Activated B cell treated with CpG ODN at 0.5 μM for 24 hours (primary cell): ENCODE measurements around the gene MAML3. TPM values are rescaled to one million over a fixed set of nuclear protein-coding genes. Genes with fewer than 3 reads are reported as not detected.

ENCODE experiments used
- ATAC-seq: fragments of 200-7000 bp; cut with Tn5 transposase; one replicate; pipeline ENCODE4 v1.10.0; 2021; ENCODE audit warnings: low read depth, mild to moderate bottlenecking, moderate library complexity
- CTCF ChIA-PET: fragments of 350-600 bp; sonication (Branson Sonifier 250); formaldehyde crosslinking; loops from one replicate; lab custom pipeline; 2021; ENCODE audit warnings: antibody characterized with exemption; lab: Charles Lee
- POLR2A ChIA-PET: fragments of 350-600 bp; sonication (Branson Sonifier 250); formaldehyde crosslinking; loops from one replicate; lab custom pipeline; 2021; ENCODE audit warnings: antibody characterized with exemption; lab: Charles Lee
- DNase-seq: peaks from one replicate; pipeline ENCODE4 v3.0.0; 2022
- H3K27ac Mint-ChIP-seq: one replicate; pipeline ENCODE4 v1.8.0; 2020; ENCODE audit warnings: mixed read lengths
- H3K27me3 Mint-ChIP-seq: one replicate; pipeline ENCODE4 v1.8.0; 2021; ENCODE audit warnings: mixed read lengths
- H3K36me3 Mint-ChIP-seq: one replicate; pipeline ENCODE4 v1.8.0; 2021; ENCODE audit warnings: low read depth, mixed read lengths
- H3K4me1 Mint-ChIP-seq: one replicate; pipeline ENCODE4 v1.8.0; 2021; ENCODE audit warnings: mixed read lengths
- H3K4me3 Mint-ChIP-seq: one replicate; pipeline ENCODE4 v1.8.0; 2020; ENCODE audit warnings: mild to moderate bottlenecking, mixed read lengths
- H3K9me3 Mint-ChIP-seq: one replicate; pipeline ENCODE4 v1.8.0; 2020; ENCODE audit warnings: mixed read lengths
- CTCF ChIP-seq: fragments of 200-600 bp; IDR thresholded peaks from one replicate; pipeline ENCODE4 v1.8.0; 2022; ENCODE audit warnings: antibody characterized with exemption, mild to moderate bottlenecking
- intact Hi-C: fragments of 100-400 bp; cut with micrococcal nuclease; formaldehyde crosslinking; loops from one replicate; pipeline ENCODE4 v1.15.1; 2024
- total RNA-seq: library from RNA; stranded (reverse); gene quantifications from 2 replicates; pipeline ENCODE4 v1.2.3, GENCODE V29; 2022

Gene MAML3
- total RNA-seq, 1 donor from 2014 or later: 2.6 TPM

GRCh38 chr4:139861471-139861870 is 292.5 kb downstream of the MAML3 start:
- Mint-ChIP-seq H3K36me3 (no peaks in the 10 kb centered on the region), H3K9me3 (no peaks in the 10 kb centered on the region), H3K4me3 (no peak overlapping the region), H3K4me1 (peaks cover 3% of the 10 kb centered on the region), H3K27ac (no peak overlapping the region), H3K27me3 (peaks cover 5% of the 10 kb centered on the region)
- intact Hi-C loops: no loop called here
- POLR2A ChIA-PET: no interaction called here
- TF ChIP-seq CTCF: no peak
- ATAC-seq: no peak
- DNase-seq: no peak
- CTCF ChIA-PET: no interaction called here

- CTCF ChIA-PET: no interaction called here
Observed at GRCh38 chr4:139860435-139861024, 293.5 kb downstream of the MAML3 start.

GRCh38 chr4:139859876-139860275 is 294.1 kb downstream of the MAML3 start:
- Mint-ChIP-seq H3K4me1 (peaks cover 3% of the 10 kb centered on the region), H3K9me3 (no peaks in the 10 kb centered on the region), H3K27me3 (peaks cover 5% of the 10 kb centered on the region), H3K36me3 (no peaks in the 10 kb centered on the region), H3K27ac (no peak overlapping the region), H3K4me3 (no peak overlapping the region)
- TF ChIP-seq CTCF: no peak
- ChIA-PET POLR2A (no interaction called here), CTCF (no interaction called here)
- intact Hi-C loops: no loop called here
- no peak for ATAC-seq
- DNase-seq: no peak

More at GRCh38 chr4:139860435-139861024, 293.5 kb downstream of the MAML3 start:
- ATAC-seq (no peak), DNase-seq (no peak)
- Mint-ChIP-seq H3K36me3 (no peaks in the 10 kb centered on the region), H3K4me1 (peaks cover 3% of the 10 kb centered on the region), H3K9me3 (no peaks in the 10 kb centered on the region), H3K4me3 (no peak overlapping the region), H3K27me3 (peaks cover 5% of the 10 kb centered on the region), H3K27ac (no peak overlapping the region)
- intact Hi-C loops: no loop called here
- TF ChIP-seq CTCF: no peak
- POLR2A ChIA-PET: no interaction called here

GRCh38 chr4:139858436-139859205 is 295.4 kb downstream of the MAML3 start:
- H3K36me3 Mint-ChIP-seq: no peaks in the 10 kb centered on the region
- peaks cover 5% of the 10 kb centered on the region for H3K27me3 Mint-ChIP-seq
- ChIA-PET CTCF (no interaction called here), POLR2A (no interaction called here)
- H3K27ac Mint-ChIP-seq: no peak overlapping the region
- DNase-seq (no peak), ATAC-seq (no peak)
- intact Hi-C loops: no loop called here
- H3K4me3 Mint-ChIP-seq: no peak overlapping the region
- H3K9me3 Mint-ChIP-seq: no peaks in the 10 kb centered on the region
- TF ChIP-seq CTCF: no peak
- peaks cover 3% of the 10 kb centered on the region for H3K4me1 Mint-ChIP-seq

- ChIA-PET CTCF (no interaction called here), POLR2A (no interaction called here)
- Mint-ChIP-seq H3K27ac (no peak overlapping the region), H3K27me3 (peaks cover 5% of the 10 kb centered on the region), H3K4me3 (no peak overlapping the region), H3K4me1 (peaks cover 3% of the 10 kb centered on the region), H3K9me3 (no peaks in the 10 kb centered on the region), H3K36me3 (no peaks in the 10 kb centered on the region)
- intact Hi-C loops: no loop called here
- TF ChIP-seq CTCF: no peak
- ATAC-seq (no peak), DNase-seq (no peak)
Observed at GRCh38 chr4:139857977-139858376, 296.0 kb downstream of the MAML3 start.
